ENCODE results near the gene CASS4.

DNA sequence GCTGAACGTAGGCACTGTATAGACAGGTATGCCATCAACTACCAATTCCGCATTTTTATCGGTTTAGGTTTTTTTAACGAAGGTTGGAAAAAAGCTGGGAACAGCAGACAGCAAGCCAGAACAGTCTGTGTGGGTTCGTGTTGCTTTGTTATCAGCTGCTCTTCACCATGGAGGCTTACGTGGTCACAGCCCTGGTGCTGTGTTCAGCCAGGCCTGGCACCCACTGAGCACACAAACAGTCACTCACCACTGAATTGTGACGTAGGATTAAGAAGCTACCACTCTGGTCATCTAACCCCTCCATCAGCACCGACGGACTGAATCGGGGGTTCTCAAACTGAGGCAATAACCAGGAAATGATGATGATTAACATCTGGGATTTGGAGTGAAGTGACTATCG is 40.1 kb upstream of the CASS4 start:
- TF ChIP-seq, protein P1, sequence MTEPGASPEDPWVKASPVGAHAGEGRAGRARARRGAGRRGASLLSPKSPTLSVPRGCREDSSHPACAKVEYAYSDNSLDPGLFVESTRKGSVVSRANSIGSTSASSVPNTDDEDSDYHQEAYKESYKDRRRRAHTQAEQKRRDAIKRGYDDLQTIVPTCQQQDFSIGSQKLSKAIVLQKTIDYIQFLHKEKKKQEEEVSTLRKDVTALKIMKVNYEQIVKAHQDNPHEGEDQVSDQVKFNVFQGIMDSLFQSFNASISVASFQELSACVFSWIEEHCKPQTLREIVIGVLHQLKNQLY (CRISPR knock-in tag; IDR thresholded peaks at IDR 0.05): no peak
- TF ChIP-seq SP1 (CRISPR knock-in tag; conservative IDR thresholded peaks at IDR 0.05) (no peak), ZBTB21 (CRISPR knock-in tag; IDR thresholded peaks at IDR 0.05; ENCODE audit: borderline replicate concordance) (no peak), CREB1 (CRISPR knock-in tag; IDR thresholded peaks at IDR 0.05) (no peak), ZNF232 (CRISPR knock-in tag; IDR thresholded peaks at IDR 0.05) (no peak), ZNF138 (CRISPR knock-in tag; conservative IDR thresholded peaks at IDR 0.05) (no peak), TEAD4 (CRISPR knock-in tag; IDR thresholded peaks at IDR 0.05) (no peak), ATF1 (CRISPR knock-in tag; IDR thresholded peaks at IDR 0.05) (no peak)
- TF ChIP-seq, protein P2, sequence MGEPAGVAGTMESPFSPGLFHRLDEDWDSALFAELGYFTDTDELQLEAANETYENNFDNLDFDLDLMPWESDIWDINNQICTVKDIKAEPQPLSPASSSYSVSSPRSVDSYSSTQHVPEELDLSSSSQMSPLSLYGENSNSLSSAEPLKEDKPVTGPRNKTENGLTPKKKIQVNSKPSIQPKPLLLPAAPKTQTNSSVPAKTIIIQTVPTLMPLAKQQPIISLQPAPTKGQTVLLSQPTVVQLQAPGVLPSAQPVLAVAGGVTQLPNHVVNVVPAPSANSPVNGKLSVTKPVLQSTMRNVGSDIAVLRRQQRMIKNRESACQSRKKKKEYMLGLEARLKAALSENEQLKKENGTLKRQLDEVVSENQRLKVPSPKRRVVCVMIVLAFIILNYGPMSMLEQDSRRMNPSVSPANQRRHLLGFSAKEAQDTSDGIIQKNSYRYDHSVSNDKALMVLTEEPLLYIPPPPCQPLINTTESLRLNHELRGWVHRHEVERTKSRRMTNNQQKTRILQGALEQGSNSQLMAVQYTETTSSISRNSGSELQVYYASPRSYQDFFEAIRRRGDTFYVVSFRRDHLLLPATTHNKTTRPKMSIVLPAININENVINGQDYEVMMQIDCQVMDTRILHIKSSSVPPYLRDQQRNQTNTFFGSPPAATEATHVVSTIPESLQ (CRISPR knock-in tag; IDR thresholded peaks at IDR 0.05): no peak
- TF ChIP-seq, protein P3, sequence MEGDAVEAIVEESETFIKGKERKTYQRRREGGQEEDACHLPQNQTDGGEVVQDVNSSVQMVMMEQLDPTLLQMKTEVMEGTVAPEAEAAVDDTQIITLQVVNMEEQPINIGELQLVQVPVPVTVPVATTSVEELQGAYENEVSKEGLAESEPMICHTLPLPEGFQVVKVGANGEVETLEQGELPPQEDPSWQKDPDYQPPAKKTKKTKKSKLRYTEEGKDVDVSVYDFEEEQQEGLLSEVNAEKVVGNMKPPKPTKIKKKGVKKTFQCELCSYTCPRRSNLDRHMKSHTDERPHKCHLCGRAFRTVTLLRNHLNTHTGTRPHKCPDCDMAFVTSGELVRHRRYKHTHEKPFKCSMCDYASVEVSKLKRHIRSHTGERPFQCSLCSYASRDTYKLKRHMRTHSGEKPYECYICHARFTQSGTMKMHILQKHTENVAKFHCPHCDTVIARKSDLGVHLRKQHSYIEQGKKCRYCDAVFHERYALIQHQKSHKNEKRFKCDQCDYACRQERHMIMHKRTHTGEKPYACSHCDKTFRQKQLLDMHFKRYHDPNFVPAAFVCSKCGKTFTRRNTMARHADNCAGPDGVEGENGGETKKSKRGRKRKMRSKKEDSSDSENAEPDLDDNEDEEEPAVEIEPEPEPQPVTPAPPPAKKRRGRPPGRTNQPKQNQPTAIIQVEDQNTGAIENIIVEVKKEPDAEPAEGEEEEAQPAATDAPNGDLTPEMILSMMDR (IDR thresholded peaks at IDR 0.05): no peak
- TF ChIP-seq, protein P4, sequence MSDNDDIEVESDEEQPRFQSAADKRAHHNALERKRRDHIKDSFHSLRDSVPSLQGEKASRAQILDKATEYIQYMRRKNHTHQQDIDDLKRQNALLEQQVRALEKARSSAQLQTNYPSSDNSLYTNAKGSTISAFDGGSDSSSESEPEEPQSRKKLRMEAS (CRISPR knock-in tag; IDR thresholded peaks at IDR 0.05): no peak
- TF ChIP-seq, protein P5, sequence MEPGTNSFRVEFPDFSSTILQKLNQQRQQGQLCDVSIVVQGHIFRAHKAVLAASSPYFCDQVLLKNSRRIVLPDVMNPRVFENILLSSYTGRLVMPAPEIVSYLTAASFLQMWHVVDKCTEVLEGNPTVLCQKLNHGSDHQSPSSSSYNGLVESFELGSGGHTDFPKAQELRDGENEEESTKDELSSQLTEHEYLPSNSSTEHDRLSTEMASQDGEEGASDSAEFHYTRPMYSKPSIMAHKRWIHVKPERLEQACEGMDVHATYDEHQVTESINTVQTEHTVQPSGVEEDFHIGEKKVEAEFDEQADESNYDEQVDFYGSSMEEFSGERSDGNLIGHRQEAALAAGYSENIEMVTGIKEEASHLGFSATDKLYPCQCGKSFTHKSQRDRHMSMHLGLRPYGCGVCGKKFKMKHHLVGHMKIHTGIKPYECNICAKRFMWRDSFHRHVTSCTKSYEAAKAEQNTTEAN (CRISPR knock-in tag; IDR thresholded peaks at IDR 0.05): no peak
